Stomach smooth muscle (tissue), 2 donors: ENCODE results near the gene CLIP4.

Source experiments
- H3K27ac ChIP-seq: one replicate; pipeline ENCODE4 v1.7.0; 2013; ENCODE audit warnings: mild to moderate bottlenecking, low read length, inconsistent platforms
- H3K27me3 ChIP-seq, 2 donors: one replicate each; pipeline ENCODE4 v1.7.0; 2013; ENCODE audit warnings: low read length in 2 of 2; ENCODE audit not compliant: insufficient read depth in 2 of 2, control insufficient read depth in 1 of 2
- H3K36me3 ChIP-seq, 2 donors: one replicate each; pipeline ENCODE4 v1.7.0; 2013; ENCODE audit warnings: low read length in 2 of 2; ENCODE audit not compliant: control insufficient read depth in 2 of 2, insufficient read depth in 2 of 2
- H3K4me1 ChIP-seq: one replicate; pipeline ENCODE4 v1.7.0; 2013; ENCODE audit warnings: low read length; ENCODE audit not compliant: control insufficient read depth, insufficient read depth
- H3K4me3 ChIP-seq, 2 donors: one replicate each; pipeline ENCODE4 v1.7.0; 2013; ENCODE audit warnings: low read length in 2 of 2
- H3K9ac ChIP-seq, 2 donors: one replicate each; pipeline ENCODE4 v1.7.0; 2013; ENCODE audit warnings: low read length in 2 of 2, mild to moderate bottlenecking in 1 of 2
- H3K9me3 ChIP-seq, 2 donors: one replicate each; pipeline ENCODE4 v1.7.0; 2013; ENCODE audit warnings: low read length in 2 of 2; ENCODE audit not compliant: control insufficient read depth in 2 of 2
- donor health status: healthy.
- donor health status: Pancreatic carcinoma.

CLIP4 gene

GRCh38 chr2:29114946-29115609 lies at the start of gene CLIP4:
TSS of gene CLIP4 (plus strand) at chr2:29115415. CDS start at chr2:29121389, 5,974 bp downstream.
- H3K36me3 ChIP-seq = no peaks in the 10 kb centered on the region
- peak within 1 kb of the TSS; percentile 92 to 99 for H3K4me3 ChIP-seq
- peak within 1 kb of the TSS; percentile 81 to 88 for H3K9ac ChIP-seq
- peaks cover 9% of the 10 kb centered on the region for H3K4me1 ChIP-seq
- no peaks in the 10 kb centered on the region for H3K27me3 ChIP-seq
- peak within 1 kb of the TSS; percentile 69 for H3K27ac ChIP-seq
- H3K9me3 ChIP-seq = no peaks in the 10 kb centered on the region

GRCh38 chr2:29066271-29066860 lies 48.8 kb upstream of the CLIP4 start:
- Histone ChIP-seq H3K4me1 (peaks cover 32% of the 10 kb centered on the region), H3K9ac (no peak overlapping the region), H3K27ac (no peak overlapping the region)

GRCh38 chr2:29066997-29067605 lies 48.1 kb upstream of the CLIP4 start:
- Histone ChIP-seq H3K27ac (no peak overlapping the region), H3K4me1 (peaks cover 32% of the 10 kb centered on the region), H3K4me3 (no peak overlapping the region), H3K9me3 (no peaks in the 10 kb centered on the region), H3K36me3 (no peaks in the 10 kb centered on the region), H3K27me3 (no peaks in the 10 kb centered on the region), H3K9ac (no peak overlapping the region)

More at GRCh38 chr2:29066271-29066860, 48.8 kb upstream of the CLIP4 start:
- Histone ChIP-seq H3K9me3 (no peaks in the 10 kb centered on the region), H3K27me3 (no peaks in the 10 kb centered on the region), H3K36me3 (no peaks in the 10 kb centered on the region), H3K4me3 (no peak overlapping the region)

GRCh38 chr2:29068513-29068912 lies 46.7 kb upstream of the CLIP4 start:
- Histone ChIP-seq H3K9ac (no peak overlapping the region), H3K4me1 (peaks cover 23% of the 10 kb centered on the region), H3K27ac (no peak overlapping the region), H3K36me3 (no peaks in the 10 kb centered on the region), H3K9me3 (no peaks in the 10 kb centered on the region), H3K27me3 (no peaks in the 10 kb centered on the region), H3K4me3 (no peak overlapping the region)

GRCh38 chr2:29070526-29070925 lies 44.7 kb upstream of the CLIP4 start:
- Histone ChIP-seq H3K27me3 (no peaks in the 10 kb centered on the region), H3K9ac (no peak overlapping the region), H3K27ac (no peak overlapping the region), H3K4me3 (no peak overlapping the region), H3K36me3 (no peaks in the 10 kb centered on the region), H3K4me1 (peaks cover 4% of the 10 kb centered on the region), H3K9me3 (no peaks in the 10 kb centered on the region)

- Histone ChIP-seq H3K27me3 (no peaks in the 10 kb centered on the region), H3K4me3 (no peak overlapping the region), H3K9ac (no peak overlapping the region), H3K36me3 (no peaks in the 10 kb centered on the region), H3K27ac (no peak overlapping the region), H3K9me3 (no peaks in the 10 kb centered on the region), H3K4me1 (peaks cover 4% of the 10 kb centered on the region)
These were observed 43.9 kb upstream of the CLIP4 start for GRCh38 chr2:29071032-29071975.

- no peak overlapping the region for H3K4me3 ChIP-seq
- H3K9ac ChIP-seq = no peak overlapping the region
- no peaks in the 10 kb centered on the region for H3K36me3 ChIP-seq
- H3K27me3 ChIP-seq = no peaks in the 10 kb centered on the region
- H3K9me3 ChIP-seq = no peaks in the 10 kb centered on the region
- no peak overlapping the region for H3K27ac ChIP-seq
- H3K4me1 ChIP-seq = peaks cover 5% of the 10 kb centered on the region
These were observed 43.0 kb upstream of the CLIP4 start for GRCh38 chr2:29072251-29072650.

GRCh38 chr2:29072971-29073725 lies 42.1 kb upstream of the CLIP4 start:
- H3K9me3 ChIP-seq = no peaks in the 10 kb centered on the region
- H3K4me1 ChIP-seq = peaks cover 5% of the 10 kb centered on the region
- no peaks in the 10 kb centered on the region for H3K36me3 ChIP-seq
- no peaks in the 10 kb centered on the region for H3K27me3 ChIP-seq
- H3K27ac ChIP-seq = no peak overlapping the region
- no peak overlapping the region for H3K4me3 ChIP-seq
- H3K9ac ChIP-seq = no peak overlapping the region

- no peaks in the 10 kb centered on the region for H3K9me3 ChIP-seq
- H3K27me3 ChIP-seq = no peaks in the 10 kb centered on the region
- H3K9ac ChIP-seq = no peak overlapping the region
- H3K4me3 ChIP-seq = no peak overlapping the region
- no peaks in the 10 kb centered on the region for H3K36me3 ChIP-seq
- H3K27ac ChIP-seq = no peak overlapping the region
- H3K4me1 ChIP-seq = peaks cover 5% of the 10 kb centered on the region
These were observed 41.3 kb upstream of the CLIP4 start for GRCh38 chr2:29073933-29074332.

- H3K27ac ChIP-seq = no peak within 1 kb of the TSS
These were observed 40.8 kb upstream of the CLIP4 start, which contains the start of gene PCARE for GRCh38 chr2:29074411-29074810. TSS of gene PCARE (minus strand) at chr2:29074523. CDS start at chr2:29074261, 262 bp downstream.

More at GRCh38 chr2:29074411-29074810, 40.8 kb upstream of the CLIP4 start, which contains the start of gene PCARE:
- no peak within 1 kb of the TSS for H3K9ac ChIP-seq
- H3K9me3 ChIP-seq = no peaks in the 10 kb centered on the region
- no peak within 1 kb of the TSS for H3K4me3 ChIP-seq
- peaks cover 5% of the 10 kb centered on the region for H3K4me1 ChIP-seq
- H3K36me3 ChIP-seq = no peaks in the 10 kb centered on the region
- H3K27me3 ChIP-seq = no peaks in the 10 kb centered on the region
